AG08396 (cell line): ENCODE measurements around the gene MEX3B.
"Not testable (repeated sequence)": the region's sequence is repeated elsewhere in the genome, so short reads cannot be mapped to it uniquely, and the experiment has no call there.

Experiments used
- DNase-seq: peaks from one replicate; pipeline ENCODE4 v3.0.0; 2012; ENCODE audit warnings: low spot score, mixed read lengths

The MEX3B gene

DNA sequence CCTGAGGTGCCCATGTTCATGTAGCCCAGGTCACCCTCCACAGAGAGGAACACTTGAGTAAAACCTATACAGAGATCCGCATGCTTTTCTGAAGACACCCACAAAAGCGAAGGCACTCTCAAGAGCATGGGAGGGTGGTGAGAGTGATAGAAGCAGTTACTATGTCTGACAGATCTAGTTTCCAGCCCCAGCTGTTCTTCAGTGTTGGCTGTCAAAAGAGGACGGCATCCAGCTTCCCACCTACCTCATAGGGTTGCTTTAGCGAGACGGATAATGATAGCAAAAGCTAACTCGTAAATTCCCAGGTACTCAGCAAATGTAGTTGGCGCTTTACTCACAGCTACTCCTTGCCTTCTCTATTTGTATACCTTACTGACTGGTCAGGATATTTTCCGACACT, 3.0 kb upstream of the MEX3B start:
- DNase-seq = no peak

DNA sequence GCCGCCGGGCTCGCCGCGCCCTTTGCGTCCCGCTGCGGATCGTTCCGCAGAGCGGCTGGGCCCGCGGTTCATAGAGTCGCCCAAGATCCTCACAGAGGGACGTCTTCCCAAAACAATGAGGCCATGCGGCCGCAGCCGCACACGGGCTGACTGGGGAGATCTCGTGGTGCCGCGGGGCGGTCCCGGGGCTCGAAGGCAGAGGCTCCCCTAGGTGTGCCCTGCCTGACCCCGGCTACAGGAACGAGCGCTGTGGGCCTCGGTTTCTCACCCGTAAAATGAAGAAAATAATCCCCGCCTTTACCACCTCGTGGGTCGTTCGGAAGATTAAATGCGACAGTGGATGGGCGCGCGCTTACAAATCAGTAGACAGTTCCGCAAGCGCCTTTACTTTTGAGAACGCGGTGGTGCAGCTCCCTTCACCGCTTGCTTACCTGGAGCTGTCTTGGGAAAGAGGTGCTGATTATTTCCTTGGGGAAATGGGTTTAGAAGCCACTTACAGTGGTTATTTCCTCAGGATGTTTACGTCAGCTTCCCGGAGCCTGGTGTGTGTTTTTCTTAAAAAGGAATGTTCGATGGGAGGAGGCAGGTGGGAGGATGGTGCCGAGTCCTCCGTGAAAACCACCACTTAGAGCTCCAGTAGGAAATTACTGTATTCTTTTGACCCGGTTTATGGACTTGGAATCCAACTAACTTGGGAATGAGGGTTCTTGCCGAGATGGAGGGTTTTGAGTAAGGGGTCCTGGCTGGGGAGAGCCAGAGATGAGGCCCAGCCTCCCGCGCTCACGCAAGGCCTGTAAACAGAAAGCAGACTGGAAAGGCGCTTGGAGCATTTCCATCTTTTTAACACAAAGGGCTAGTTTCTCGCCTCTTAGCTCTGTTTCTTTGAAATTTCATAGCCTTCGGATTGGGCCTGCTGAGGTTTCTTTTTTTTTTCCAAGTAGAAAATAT, 1.9 kb upstream of the MEX3B start:
- DNase-seq = no peak

DNA sequence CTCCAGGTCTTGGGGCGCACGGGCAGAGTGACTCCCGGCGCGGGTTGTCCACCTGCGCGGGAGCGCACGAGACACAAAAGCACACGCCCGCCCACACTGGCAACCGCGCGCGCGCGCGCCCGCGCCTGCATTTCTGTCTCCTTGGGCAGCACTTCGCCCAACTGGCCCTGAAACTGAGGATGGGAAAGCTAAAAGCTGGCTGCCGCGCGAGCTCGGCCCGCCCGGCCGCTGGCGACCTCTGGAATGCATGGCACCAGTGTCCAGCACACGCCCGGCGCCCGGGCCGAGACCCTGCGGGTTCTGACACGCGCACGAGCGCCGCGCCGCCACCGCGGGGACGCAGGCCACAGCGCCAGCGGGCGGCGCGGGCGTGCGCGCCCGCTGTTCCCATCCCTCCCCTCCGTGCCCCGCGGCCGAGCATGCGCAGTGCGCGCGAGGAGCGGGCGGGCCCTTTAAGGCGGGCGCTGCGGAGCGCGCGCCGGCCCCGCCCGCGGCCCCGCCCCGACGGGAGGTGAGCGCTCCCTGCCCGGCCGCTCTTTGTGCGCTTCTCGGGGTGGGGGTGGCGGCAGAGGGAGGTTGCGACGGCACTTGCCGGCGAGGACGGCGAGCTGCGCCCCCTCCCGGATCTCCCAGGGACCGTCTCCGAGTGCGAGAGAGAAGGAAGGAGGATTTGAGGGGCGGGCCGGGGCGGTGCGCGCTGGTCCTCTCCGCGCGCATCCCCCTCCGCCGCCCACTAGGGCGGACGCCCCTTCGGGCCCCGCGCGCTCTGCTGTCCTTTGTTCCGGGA, 1.0 kb upstream of the MEX3B start:
- DNase-seq = peak; percentile 99

DNA sequence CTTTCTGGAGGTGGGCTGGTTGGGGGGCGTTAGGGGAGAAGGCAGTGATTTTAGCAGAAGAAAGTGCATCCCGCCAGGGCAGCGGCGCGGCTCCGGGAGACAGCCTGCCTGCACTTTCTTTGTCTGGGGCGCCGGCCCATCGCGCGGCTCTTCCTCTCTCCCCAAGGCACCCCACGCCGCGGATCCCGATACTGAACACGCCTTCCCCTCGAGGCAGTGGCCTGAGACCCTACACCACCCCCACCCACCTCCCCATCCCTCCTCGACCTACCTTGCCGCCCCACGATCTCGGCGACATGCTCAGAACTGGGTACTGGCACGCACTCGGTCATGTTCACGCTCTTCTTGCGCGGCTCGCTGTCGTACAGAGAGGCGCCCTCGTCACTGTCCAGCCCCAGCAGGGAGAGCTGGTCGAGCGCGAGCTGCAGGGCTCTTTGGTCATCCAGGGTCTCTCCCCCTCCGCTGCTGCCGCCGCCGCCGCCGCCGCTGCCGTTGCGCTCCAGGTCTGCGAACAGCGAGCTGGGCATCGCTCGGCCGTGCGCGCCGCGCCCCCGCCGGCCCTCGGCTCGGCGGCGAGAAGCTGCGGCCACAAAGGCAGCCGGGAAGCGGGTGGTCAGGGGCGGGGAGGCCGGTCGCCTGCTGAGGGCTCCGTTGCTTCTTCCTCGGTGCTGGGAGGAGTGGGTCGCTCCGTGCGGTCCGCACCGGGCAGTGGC, 483 bp downstream of the MEX3B start:
- DNase-seq = peak; percentile 66

DNA sequence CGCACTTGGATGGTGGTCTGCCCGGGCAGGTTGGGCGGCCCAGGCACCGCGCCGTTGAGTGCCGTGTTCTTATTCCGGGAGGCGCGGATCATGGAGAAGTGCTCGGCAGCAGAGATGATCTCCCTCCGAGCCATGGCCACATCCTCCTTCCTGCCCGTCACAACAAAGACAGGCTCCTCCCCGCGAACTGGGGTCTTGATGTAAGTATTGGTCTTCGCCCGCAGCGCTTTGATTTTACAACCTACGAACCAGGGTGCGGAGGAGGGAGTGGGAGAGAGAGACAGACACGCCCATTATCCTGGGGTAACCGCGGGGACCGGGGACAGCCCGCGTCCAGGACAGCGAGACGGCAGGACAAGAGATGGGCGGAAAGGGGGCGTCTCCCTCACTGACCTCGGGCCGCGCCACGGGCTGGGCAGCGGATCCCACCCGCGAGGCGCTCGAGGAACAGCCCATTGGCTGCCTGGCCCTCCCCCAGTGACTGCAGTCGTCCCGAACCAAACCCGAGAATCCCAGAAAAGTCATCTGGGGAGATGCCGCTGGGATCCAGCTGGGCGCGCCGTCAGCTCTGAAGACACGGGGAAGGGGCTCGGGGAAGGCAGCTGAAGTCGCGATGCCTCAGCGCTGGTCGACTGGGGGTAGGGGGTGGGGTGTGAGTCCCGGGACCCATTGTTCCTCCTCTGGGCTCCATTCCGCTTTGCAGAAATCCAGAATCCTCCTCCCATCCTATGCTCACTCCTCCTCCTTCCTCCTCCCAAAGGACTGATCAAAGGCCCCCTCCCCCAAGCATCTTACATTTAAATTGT, 1.2 kb downstream of the MEX3B start:
- DNase-seq = peak; percentile 74

DNA sequence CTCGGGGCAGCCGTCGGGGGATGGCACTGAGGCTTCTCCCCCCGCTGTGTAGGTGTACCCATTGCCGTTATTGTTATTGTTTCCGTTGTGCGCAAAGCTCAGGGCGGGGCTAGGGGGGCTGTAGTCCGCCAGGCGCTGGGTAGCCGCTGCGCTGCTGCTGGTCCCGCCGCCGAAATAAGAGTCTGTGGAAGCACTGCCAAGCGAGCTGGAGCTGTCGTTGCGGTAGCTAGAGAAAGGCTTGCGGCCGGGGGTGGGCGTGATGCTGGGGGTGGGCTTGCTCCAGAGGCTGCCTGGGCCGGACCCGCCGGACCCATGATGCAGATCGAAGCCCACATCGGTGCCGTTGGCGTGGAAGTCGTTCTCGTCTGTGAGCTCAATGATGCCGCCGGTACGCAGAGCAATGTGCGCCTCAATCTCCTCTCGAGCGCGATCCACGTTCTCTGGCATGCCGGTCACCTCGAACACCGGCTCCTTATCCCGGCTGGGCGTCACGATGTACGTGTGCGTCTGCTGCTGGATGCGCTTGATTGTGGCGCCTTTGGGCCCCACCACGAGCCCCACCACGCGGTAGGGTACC, 1.9 kb downstream of the MEX3B start:
- DNase-seq = no peak

DNA sequence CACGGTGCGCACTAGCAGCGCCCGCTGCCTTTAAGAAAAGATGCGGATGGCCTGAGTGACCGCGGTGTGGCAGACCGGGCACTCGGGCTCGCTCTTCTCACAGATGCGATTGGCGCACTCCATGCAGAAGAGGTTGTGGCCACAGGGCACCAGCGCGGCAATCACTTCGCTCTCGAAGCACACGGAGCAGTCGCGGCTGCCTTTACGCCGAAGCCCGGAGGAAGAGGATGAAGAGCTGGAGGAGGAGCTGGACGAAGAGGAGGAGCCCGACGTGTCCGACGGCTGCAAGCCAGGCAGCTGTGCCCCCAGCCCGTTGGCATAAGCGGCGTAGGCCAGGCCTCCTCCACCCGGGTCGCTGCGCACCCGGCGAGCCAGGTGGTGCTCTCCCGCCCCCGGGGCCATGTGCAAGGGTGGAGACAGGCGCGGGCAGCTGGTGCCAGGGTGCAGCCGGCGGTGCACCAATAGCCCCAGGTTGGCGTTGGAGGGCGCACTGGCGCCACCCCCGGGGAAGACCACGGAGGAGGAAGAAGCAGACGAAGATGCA, 2.6 kb downstream of the MEX3B start:
- no peak for DNase-seq

DNA sequence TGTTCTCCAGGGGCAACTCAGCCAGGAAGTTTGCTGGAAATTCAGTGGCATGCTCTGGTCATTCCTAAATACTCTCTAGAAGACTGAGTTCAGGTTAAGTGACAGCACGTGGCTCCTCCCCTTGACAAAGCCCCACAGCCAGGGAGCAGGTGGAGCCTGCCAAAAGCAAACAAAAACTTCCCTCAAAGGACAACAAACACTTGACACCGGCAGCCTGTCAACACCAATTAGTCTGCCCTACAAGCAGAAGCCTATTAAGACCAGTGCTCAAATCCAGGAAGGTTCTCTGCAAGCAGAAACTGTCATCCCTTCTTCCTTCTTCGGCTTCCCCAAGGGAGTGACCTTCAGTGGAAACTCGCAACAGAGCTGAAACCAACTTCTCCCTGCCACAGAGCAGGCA, 5.0 kb downstream of the MEX3B start:
- DNase-seq = no peak

DNA sequence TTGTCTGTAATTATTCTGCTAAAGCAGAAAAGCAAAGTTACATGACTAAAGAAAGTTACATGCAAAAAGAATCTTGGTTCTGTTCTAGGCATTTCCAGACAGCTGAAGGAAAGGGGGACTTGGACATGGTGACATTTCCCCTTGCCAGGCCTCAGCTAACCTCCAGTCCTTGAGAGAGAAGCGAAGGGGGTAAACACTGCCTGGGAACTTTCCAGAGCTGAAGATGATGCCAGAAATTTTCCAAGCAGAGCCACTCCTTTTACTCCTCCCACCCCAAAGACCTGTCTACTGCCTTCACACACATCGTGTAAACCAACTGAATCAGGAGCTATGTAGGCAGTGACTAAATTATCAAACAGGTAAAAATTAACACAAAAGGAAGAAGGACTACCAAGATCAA, 5.4 kb downstream of the MEX3B start:
- DNase-seq = no peak

DNA sequence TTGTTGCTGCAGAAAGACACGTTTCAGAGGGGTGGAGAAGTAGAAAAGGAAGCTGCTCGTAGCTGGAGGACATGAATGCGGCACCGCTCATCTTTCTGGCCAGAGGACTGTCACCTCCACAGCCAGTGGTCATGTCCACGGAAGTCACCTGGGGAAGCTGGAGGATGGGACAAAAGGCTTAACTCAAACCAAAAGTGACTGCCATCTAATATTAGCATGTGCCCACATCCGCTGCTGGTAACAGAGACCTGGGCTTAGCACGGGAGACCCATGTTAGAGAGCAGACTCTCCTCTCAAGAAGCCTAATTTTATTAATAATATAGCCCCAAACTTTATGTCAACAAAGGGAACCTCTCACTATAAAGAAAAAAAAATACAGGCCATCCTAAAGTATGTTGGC, 5.9 kb downstream of the MEX3B start:
- no peak for DNase-seq

DNA sequence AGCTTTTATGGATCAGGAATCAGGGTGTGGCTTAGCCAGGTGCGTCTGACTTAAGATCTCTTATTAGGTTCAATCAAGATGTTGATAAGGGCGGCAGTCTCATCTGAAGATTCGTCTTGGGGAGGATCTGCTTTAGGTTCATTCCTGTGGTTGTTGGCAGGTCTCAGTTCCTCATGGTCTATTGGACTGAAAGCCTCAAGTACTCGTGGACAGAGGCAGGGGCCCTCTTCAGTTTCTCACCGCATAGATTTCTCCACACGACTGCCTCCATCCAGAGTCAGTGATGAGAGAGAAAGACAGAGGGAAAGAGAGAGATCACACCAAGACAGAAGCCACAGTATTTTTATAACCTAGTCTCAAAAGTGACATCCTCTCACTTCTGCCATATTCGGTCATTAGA, 9.4 kb downstream of the MEX3B start:
- no peak for DNase-seq

DNA sequence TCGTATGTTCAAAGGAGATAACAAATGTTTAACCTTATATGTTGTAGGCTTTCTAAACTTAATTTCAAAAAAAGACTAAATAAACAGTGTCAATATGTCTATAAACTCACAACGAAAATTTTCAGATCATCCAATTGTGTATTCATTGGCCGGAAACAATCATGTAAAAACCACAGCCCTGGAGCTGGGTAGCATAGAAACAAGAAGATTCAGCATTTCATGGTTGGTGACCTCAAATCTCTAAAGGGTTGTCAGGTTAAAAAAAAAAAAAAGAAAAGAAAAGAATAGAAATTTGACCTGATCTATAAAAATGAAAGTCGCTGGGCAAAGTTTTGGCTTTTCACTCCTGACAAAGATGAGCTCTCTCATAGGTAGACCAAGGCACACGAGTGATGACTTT, 13.9 kb downstream of the MEX3B start:
- no peak for DNase-seq

DNA sequence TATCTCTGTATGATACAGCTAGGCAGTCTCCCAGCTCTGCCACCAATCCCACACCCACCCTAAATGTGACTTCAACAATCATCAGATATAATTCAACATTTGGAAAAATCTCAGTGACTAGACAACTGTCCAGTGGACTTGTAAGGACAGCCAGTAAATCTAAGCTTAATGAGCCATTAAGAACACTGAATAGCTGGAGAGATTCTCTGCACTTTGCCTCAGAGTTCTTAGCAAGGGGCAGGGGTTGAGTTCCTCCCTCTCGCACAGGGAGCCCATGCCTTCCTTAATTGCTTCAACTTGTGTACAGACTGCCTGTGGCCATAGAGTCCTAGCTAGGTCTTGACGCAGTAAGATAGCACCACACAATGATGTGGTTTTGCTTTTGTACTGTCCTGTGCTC, 15.6 kb downstream of the MEX3B start:
- no peak for DNase-seq

DNA sequence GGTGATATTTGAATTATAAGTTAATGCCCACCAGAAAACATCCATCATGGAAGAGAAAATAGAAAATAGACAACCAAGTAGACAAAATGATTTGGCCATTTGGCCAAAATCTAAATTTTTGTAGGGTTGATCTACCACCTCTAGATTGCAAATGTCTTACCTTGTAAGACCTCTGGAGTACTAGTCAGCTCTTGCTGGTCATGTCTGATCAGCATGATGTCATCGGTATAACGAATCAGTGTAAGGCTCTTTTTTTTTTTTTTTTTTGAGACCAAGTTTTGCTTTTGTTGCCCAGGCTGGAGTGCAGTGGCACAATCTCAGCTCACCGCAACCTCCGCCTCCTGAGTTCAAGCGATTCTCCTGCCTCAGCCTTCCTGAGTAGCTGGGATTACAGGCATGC, 17.7 kb downstream of the MEX3B start:
- not testable (repeated sequence) for DNase-seq

DNA sequence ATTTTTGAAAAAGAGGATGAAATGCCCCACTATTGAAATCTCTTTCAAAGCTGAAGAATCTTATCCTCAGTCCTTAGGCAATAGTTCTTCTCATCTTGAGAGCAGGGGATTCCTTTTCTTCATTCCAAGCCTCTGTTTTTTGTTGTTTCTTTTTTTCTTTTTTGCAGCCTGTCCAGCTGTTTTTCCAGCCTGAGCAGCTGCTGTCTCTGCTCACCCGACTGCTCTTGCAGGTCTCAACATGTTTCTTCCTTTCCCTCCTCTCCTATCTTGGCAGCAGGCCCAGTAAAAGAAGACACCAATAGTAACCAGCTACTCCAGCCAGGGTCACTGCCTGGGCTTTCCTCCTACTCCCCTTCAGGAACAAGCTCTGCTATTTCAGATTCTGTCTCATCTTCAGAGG, 23.8 kb downstream of the MEX3B start:
- no peak for DNase-seq

DNA sequence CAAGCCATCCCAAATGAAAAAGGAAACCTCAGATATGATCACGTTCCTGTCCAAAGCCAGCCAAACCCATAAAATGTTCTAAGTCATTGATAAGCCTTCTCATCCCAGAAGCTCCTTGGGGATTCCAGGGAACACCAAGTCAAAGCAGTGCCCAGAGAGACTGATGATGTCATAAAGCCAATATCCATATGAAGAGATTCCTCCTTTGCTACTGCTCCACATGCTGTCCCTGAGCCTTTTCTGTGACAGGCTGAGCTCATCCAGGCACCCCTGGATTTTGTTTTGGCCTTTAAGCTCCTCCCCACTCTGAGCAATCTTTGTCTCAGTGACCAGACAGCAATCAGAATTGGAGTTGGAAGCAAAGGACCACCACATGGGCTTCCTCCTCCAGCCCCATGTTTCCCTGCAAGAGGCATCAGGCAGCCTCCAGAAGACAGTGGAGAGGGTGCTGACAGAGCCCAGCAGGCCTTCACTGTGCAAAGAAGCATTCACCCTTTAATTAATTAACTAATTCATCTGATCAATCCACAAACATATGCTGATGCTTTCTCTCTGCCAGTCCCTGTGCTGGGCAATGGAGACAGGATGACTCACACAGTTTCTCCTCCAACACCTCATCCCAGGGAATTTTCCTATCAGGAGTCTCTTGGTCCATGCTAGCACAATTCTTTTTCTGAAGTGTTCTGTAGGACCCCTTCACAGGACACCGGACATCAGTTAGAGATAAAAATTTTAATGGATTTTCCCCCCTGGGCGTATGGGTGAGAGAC, 25.0 kb downstream of the MEX3B start:
- DNase-seq = no peak

DNA sequence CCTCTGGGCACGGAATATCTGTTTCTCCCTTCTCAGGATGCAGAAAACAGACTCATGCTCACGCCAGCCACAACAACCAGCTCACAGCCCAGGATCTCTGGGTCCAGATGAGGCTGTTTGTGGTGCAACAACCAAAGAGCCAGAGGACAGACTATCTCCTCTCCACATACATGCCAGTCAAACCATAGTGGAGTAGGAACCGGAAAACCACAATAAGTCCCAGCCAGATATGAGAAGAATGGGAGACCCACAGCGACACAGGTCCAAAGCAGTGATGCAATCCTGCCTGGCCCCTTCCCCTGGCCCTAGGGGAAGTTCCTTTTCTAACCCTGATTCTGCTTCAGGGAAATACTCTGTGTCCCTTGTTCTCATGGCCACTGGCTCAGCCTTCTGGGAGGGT, 27.6 kb downstream of the MEX3B start:
- DNase-seq = no peak

DNA sequence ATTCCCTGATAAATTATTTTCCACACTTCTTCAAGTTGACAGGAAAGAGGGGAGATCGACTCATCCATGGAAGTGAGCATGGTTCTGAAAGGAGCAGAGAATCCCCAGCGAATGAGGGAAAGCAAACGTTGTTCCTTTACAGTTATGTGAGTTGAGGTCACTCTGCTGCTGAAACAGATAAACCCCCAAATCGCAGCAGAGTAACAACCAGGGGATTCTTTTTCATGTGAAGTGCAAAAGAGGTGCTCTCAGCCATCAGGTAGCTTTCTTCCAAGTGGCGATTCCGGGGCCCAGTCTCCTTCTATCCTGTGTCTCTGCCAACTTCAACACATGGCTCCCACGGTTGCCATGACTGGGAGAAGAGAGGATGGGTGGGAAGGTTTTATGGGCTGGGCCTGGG, 28.2 kb downstream of the MEX3B start:
- DNase-seq = no peak

DNA sequence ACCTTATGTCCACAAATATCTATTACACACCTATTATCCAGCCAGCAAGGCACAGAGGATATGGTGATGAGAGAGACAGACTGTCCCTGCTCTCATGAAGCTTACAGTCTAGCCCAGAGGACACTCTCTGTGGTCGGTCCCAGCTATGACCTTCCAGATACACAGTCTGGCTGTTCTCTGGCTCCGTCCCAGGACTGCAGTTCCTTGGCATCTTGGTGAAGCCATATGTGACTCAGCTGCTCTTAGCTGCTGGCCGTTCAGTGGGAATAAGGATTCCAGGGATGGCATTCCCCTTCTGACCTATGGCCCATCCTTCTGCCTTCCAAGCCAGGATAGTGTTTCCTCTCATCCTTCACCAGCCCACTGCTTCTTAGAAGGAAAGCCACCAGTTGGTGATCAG, 30.8 kb downstream of the MEX3B start:
- no peak for DNase-seq

DNA sequence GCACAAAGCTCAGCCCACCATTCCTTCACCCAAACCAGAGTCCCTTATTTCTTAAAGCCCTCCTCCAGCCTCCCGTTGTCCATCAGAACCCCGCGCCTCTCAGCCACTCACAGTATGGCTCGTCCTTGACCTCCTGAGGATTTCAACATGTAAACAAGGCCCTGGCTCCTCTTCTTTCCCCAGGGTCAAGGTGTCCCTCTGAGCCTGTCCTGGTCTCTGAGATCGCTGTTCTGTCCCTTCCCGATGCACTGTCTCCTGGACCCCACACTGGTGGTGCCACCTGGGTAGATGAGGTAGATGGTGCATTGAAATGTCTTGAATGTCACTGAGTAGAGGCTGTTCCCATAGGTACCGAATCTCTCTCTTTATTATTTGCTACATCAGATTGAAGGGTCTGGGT, 32.9 kb downstream of the MEX3B start:
- no peak for DNase-seq
